GF-D8 (cell line): Measurements from ENCODE around the gene CSH2.

ENCODE experiments used
- DNase-seq: peaks from one replicate; lab custom pipeline; 2025; lab: John Stamatoyannopoulos, UW

CSH2 gene

DNA sequence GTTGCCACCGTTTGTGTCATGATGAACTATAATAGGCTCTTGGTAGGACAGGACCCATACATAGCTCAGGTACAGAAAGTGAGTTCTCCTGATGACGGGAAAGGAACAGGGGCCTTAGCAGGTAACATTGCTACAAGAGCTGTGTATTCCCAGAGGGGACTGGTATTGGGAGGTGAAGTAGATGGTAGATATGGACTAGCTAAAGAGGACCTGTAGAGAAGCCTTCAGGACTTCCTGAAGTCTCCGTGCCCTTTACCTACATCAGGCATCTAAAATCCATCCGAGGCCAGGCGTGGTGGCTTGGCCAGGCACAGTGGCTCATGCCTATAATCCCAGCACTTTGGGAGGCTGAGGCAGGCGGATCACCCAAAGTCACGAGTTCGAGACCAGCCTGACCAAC is 18.3 kb downstream of the CSH2 start:
- DNase-seq, result no peak

DNA sequence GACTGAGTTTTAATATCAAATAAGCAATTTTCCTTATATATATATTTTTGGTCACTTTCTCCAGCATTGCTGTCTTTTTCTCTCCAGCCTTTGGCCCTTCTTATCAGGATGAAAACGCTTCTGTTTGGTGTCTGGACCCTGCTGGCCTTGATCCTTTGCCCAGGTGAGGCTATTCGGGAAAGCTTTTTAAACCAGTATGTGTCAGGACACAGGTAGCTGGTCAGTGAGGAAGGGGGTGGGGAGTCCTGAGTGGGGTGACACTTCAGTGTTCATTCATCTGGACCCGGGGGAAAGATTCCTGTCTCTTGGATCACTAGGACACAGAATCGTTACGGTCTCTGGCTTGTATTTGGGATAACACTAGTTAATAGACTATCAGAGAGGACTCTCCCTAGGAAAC is 18.8 kb downstream of the CSH2 start:
- DNase-seq, result no peak

DNA sequence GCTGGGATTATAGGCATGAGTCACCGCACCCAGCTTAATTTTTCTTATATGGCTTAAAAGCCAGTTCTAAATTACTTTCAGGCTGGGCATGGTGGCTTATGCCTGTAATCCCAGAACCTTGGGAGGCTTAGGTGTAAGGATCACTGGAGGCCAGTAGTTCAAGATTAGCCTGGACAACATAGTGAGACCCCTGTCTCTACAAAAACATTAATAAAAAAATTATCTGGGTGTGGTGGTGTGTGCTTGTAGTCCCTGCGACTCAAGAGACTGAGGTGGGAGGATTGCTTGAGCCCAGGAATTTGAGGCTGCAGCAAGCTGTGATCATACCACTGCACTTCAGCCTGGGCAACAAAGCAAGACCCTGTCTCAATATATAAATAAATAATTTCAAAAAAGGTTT is 20.2 kb downstream of the CSH2 start:
- no peak for DNase-seq

GRCh38 chr17:63850401-63850800 is 23.1 kb downstream of the CSH2 start:
- peak; percentile 23 for DNase-seq

- DNase-seq, result peak; percentile 83
Observed at GRCh38 chr17:63848834-63849689, 24.4 kb downstream of the CSH2 start.

GRCh38 chr17:63847525-63848249 is 25.8 kb downstream of the CSH2 start:
- no peak for DNase-seq

DNA sequence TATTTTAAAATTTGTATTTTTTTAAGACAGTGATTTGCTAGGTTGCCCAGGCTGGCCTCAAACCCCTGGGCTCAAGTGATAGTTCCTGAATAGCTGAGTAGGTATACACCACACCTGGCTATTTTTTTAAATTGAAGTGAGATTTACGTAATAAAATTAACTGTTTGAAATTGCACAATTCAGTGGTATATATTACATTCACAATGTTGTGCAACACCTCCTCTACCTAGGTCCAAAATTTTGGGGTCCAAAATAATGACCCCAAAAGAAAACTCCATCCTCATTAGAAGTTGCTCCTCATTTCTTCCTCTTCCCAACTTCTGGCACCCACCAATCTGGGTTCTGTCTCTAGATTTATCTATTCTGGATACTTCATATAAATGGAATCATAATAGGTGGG is 28.0 kb downstream of the CSH2 start:
- DNase-seq, result no peak

DNA sequence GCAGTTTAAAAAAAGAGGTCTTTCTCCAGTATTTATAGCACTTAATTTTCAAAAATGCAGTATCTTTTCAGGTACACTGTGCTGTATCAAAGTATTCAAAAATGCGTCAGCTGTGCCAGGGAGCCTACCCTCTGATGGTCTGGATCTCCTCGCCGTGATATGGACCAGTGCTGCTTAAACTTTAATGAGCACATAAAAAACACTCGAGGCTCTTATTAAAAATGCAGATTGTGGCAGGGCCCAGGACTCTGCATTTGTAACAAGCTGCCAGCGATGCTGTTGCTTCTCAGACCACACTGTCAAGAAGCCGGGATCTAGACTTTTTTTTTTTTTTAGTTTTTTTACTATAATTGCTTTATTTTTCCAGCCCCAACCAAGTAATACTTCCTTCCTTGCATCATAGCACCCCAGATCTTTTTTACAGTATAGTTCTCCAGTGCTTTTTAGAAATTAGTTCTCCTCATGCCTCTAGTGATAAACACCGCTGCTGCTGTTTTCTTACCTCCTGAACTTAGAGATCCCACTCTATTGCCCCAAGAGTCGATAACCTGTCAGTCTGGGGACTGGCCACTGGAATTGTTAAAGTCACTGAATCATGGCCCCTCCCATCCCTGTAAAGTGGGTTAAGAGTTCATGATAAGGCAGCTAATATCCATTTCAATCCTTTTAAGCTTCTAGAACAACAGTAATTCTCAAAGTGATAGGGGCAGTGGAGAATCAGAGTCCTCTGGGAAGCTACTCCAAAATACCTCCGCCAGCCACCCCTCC is 29.4 kb downstream of the CSH2 start:
- no peak for DNase-seq

GRCh38 chr17:63843387-63843888 is 30.0 kb downstream of the CSH2 start:
- peak; percentile 88 for DNase-seq

GRCh38 chr17:63842540-63843386 is 30.7 kb downstream of the CSH2 start, which contains the start of gene SMARCD2:
Gene SMARCD2 (minus strand): TSS chr17:63842685. CDS start chr17:63842674, 11 bp downstream.
- peak; percentile 92 for DNase-seq

GRCh38 chr17:63842173-63842539 is 31.3 kb downstream of the CSH2 start:
- no peak for DNase-seq

DNA sequence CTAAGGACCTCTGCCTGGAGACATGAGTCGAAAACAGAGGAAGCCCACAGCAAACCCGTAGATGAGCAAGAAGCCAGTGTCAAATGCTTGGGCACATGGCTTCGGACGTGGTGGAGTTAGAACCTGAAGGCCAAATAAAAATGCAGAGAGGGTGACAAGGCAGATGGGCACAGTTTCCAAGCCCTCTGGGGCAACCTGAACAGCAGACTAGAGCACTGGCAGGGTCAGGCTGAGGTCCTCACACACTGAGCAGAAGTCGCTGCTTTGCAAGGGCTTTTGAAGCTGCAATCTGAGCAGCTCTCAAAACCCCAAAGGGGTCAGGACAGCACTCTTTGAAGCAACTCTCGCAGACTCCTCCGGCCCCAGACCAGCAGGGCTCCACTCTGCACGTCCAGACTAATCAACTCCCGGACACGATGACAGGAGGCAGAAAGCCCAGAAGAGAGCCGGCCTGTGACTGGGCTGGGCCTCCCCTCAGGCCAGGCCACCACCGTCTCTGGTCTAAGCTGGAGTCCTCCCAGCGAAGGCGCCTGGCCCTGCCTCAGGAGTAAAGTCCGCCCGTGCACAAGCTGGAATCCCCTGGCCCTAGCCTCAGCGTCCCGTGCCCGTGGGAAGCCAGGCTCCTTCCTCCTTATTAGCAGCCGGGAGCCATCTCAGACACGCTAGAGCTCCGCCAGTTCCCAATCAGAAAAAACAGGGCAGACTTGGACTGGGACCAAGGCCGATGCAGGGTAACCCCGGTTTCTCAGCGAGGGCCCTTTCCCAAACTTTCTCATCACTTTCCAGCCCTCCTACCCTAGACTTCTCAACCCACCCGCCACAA is 31.9 kb downstream of the CSH2 start:
- DNase-seq, result no peak

GRCh38 chr17:63840591-63841349 is 32.7 kb downstream of the CSH2 start:
- no peak for DNase-seq

DNA sequence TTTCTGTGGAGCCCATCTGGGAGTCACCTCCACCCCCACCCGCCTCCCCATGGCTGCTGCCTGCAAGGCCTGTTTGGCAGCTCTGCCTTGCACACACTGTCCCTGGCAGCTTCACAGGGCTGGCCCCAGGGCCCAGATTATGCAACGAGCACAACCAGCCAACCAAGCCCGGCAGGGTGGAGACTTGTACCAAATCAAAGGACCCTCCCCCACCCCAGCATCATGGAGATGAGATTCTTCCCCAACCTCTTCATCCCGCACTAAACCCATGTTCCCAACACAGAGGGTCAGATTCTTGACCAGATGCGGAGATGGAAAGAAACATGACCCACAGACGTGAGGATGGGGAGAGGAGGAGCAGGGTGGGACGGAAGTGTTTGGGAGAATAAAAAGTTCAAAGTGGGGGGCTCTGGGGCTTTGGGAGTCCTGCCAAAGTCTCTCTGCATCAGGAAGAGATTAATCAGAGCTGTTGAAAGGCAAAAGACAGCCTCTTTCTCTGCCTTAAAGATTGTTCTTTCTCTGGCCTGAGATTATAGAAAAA is 34.8 kb downstream of the CSH2 start:
- no peak for DNase-seq

DNA sequence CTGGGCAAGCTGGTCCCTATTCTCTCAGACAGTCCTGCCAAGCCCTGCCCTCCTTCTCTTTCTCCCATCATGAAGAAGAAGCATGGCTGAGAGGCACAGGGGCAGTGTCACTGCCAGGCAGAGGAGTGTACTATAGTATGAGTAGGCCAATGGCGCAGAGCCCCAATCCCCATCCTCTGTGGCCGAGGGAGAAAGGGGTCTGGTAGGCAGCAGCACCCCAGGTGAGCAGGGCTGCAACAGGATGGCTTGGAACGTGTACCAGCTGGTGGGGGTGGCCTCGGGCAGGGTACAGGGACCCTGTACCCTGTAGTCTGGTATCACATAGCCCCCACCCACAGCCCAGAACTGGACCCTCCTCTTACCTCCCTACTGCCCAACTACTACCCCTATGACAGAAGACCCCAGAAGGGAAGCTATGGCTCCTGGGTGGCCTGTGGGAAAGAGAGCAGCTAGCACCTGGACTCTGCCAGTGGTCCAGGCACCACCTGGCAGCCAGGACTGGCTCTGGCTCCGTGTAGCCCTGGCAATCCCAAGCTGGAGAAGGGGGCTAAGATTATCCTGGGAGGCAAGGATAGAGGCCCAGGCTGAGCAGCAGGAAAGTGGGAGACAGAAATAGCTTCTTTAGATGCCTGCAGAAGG is 35.4 kb downstream of the CSH2 start:
- no peak for DNase-seq

DNA sequence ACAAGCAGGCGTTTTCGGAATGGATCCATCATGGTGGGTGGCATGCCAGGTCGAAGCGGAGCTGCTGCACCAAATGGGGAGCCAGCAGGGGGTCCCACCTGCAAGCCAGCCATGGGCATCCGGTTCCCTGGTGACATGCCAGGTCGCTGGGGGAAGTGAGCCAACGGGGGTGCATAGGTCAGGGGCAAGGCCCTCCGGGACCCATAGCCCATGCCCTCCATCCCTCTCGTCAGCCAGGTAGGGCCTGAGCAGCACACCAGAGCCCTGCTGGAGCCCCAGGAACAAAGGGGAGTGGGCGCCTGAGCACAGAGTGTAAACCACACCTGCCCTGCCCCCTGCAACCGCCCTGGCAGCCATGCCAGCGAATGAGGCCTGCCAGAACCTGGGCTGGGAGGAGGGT is 36.0 kb downstream of the CSH2 start:
- no peak for DNase-seq

- DNase-seq, result no peak
Observed at GRCh38 chr17:63836811-63837210, 36.7 kb downstream of the CSH2 start.

- no peak for DNase-seq
Observed at GRCh38 chr17:63835167-63835720, 38.2 kb downstream of the CSH2 start.
